BJ (cell line): ENCODE data around the gene CLEC1B. TPM values are rescaled to one million over a fixed set of nuclear protein-coding genes. Genes with fewer than 3 reads are reported as not detected.

ENCODE experiments used
- CTCF ChIA-PET: fragments of 350-600 bp; formaldehyde crosslinking; extraction: SDS; loops from one replicate; lab custom pipeline; 2021; ENCODE audit warnings: antibody characterized with exemption, inconsistent platforms; lab: Yijun Ruan, JAX
- POLR2A ChIA-PET: fragments of 300-600 bp; sonication (Branson Sonifier 250); formaldehyde crosslinking; extraction: SDS; loops from one replicate; lab custom pipeline; 2021; ENCODE audit warnings: antibody characterized with exemption; lab: Charles Lee
- DNase-seq: peaks from one replicate; pipeline ENCODE4 v3.0.0-alpha.2; 2011; ENCODE audit warnings: low read depth
- H3K27me3 ChIP-seq: 2 replicates; pipeline ENCODE4 v1.6.0; 2011; ENCODE audit warnings: low read length; ENCODE audit not compliant: control insufficient read depth, insufficient read depth
- H3K36me3 ChIP-seq: 2 replicates; pipeline ENCODE4 v1.5.1; 2011; ENCODE audit warnings: low read length; ENCODE audit not compliant: control insufficient read depth, insufficient read depth
- H3K4me3 ChIP-seq: 2 replicates; pipeline ENCODE4 v1.5.1; 2011; ENCODE audit warnings: low read depth, mild to moderate bottlenecking, control low read depth, low read length
- polyA minus RNA-seq: library from RNA; depleted of rRNA, polyadenylated mRNA; stranded (reverse); fragments of >200 nt; gene quantifications from 2 replicates; pipeline ENCODE4 v1.2.3, GENCODE V29; 2011; rRNA and poly(A)+ RNA removed
- polyA plus RNA-seq: library from polyadenylated mRNA; depleted of rRNA; stranded (reverse); fragments of >200 nt; gene quantifications from 2 replicates; pipeline ENCODE4 v1.2.3, GENCODE V29; 2011; rRNA removed
- TF ChIP-seq, protein P1 (sequence below): IDR thresholded peaks from 2 replicates; pipeline ENCODE4 v1.5.1; 2011; ENCODE audit warnings: low read depth, mild to moderate bottlenecking, control low read depth, inconsistent platforms, low read length, moderate library complexity; ENCODE audit not compliant: insufficient read depth

CLEC1B gene
- polyA plus RNA-seq (not detected in 2 replicates), polyA minus RNA-seq (not detected in 2 replicates)

DNA sequence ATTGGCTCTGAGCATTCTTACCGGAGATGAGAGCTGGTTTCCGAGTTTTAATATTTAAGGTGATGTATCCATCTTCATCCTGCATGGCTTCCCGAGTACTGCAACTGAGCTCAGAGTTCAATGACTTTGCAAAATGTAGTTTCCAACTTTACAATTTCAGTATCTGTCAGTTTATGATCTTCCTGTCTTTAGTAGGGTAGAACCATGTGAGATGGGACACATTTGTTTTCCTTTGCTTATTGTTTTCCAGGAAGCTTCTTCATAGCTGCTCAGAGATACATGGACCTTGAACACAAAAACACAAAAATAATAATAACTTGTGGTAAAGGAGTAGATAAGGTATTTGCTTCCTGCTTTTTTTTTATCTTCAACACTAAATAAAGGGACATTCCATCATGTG lies at the start of gene CLEC1B:
TSS of gene CLEC1B (minus strand) at position 106 of the 400 bp plus-strand sequence. CDS start at position 85, 21 bp downstream.
- H3K4me3 ChIP-seq, result no peak within 1 kb of the TSS
- DNase-seq, result no peak
- TF ChIP-seq, protein P1, sequence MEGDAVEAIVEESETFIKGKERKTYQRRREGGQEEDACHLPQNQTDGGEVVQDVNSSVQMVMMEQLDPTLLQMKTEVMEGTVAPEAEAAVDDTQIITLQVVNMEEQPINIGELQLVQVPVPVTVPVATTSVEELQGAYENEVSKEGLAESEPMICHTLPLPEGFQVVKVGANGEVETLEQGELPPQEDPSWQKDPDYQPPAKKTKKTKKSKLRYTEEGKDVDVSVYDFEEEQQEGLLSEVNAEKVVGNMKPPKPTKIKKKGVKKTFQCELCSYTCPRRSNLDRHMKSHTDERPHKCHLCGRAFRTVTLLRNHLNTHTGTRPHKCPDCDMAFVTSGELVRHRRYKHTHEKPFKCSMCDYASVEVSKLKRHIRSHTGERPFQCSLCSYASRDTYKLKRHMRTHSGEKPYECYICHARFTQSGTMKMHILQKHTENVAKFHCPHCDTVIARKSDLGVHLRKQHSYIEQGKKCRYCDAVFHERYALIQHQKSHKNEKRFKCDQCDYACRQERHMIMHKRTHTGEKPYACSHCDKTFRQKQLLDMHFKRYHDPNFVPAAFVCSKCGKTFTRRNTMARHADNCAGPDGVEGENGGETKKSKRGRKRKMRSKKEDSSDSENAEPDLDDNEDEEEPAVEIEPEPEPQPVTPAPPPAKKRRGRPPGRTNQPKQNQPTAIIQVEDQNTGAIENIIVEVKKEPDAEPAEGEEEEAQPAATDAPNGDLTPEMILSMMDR, result no peak
- CTCF ChIA-PET, result interaction anchor here (0.8 to 2.4 kb wide), 5 partner anchors 11 to 185 kb away, joined by 3 to 11 read pairs (median 3); partner anchors contain the start of gene CLEC12B
- peaks cover 4% of the 10 kb centered on the region for H3K27me3 ChIP-seq
- POLR2A ChIA-PET, result no interaction called here
- H3K36me3 ChIP-seq, result no peaks in the 10 kb centered on the region

DNA sequence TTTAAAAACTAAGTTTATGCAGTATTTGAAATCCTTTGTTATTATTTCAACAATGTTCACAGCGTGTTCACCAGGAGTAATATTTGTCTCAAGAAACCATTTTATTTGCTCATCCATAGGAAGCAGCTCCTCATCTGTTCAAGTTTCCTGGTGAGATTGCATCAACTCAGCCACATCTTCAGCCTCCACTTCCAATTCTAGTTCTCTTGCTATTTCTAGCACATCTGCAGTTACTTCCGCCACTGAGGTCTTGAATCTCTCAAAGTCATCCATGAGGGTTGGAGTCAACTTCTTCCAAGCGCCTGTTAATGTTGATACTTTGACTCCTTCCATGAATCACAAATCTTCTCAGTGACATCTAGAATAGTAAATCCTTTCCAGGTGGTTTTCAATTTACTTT lies 49.6 kb upstream of the CLEC1B start:
- ChIA-PET POLR2A (interaction anchor here (0.7 kb wide), 1 partner anchor 248 kb away, joined by 5 read pairs; no protein-coding TSS in a partner anchor), CTCF (interaction anchor here (1.0 kb wide), 1 partner anchor 91 kb away, joined by 3 read pairs; no protein-coding TSS in a partner anchor)
- Histone ChIP-seq H3K4me3 (no peak overlapping the region), H3K36me3 (no peaks in the 10 kb centered on the region), H3K27me3 (no peaks in the 10 kb centered on the region)
- TF ChIP-seq, protein P1, result no peak
- no peak for DNase-seq

DNA sequence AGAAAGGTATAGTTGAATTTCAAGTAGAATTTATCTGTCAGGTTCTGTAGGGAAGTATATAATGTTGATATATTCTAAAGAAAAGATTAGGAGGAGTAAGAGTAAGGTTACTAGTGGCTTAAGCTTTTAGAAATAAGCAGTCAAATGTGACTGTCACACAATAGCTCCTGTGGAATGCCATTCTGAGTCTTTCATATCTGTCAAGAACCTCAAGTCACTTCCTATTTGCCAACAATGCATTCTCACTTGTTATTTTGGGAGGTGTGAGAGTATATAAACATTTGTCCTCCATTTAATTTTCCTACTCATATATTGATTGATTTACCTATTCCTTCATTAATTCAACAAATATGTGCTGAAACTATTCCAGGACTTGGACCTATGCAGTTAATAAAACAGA lies 43.2 kb upstream of the CLEC1B start:
- POLR2A ChIA-PET, result no interaction called here
- no peaks in the 10 kb centered on the region for H3K27me3 ChIP-seq
- H3K4me3 ChIP-seq, result no peak overlapping the region
- DNase-seq, result no peak
- H3K36me3 ChIP-seq, result no peaks in the 10 kb centered on the region
- CTCF ChIA-PET, result interaction anchor here (2.5 kb wide), 1 partner anchor 98 kb away, joined by 7 read pairs; no protein-coding TSS in a partner anchor
- TF ChIP-seq, protein P1, result no peak

- Histone ChIP-seq H3K36me3 (no peaks in the 10 kb centered on the region), H3K4me3 (no peak overlapping the region), H3K27me3 (no peaks in the 10 kb centered on the region)
- no peak for DNase-seq
- ChIA-PET POLR2A (no interaction called here), CTCF (interaction anchor here (0.6 to 6.9 kb wide), 11 partner anchors 68 to 312 kb away, joined by 3 to 73 read pairs (median 4); partner anchors contain the start of gene CLEC7A)
- TF ChIP-seq, protein P1, result peak; percentile 50
These were observed 35.0 kb upstream of the CLEC1B start for GRCh38 chr12:10033783-10034545.

DNA sequence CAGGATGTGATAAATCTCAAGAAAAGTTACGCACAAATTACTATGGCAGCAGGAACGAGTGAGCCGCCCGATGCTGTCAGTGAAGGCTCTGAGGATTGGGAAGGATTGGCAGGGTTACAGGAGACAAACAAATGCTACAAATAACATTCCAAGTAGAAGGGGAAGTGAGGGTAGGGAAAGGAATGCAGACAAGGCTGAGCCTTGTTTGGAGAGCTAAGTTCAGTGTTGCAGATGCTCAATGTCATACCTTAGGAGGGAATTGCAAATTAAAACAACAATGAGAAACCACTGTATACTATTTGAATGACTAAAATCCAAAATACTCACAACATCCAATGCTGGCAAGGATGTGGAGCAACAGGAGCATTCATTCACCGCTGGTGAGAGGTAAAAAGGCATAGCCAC lies 32.9 kb upstream of the CLEC1B start:
- Histone ChIP-seq H3K4me3 (no peak overlapping the region), H3K27me3 (no peaks in the 10 kb centered on the region), H3K36me3 (no peaks in the 10 kb centered on the region)
- TF ChIP-seq, protein P1, result no peak
- ChIA-PET CTCF (interaction anchor here (0.5 to 3.8 kb wide), 4 partner anchors 84 to 121 kb away, joined by 3 to 18 read pairs (median 4); no protein-coding TSS in a partner anchor), POLR2A (interaction anchor here (0.6 kb wide), 1 partner anchor 333 kb away, joined by 7 read pairs; no protein-coding TSS in a partner anchor)
- peak; percentile 71 for DNase-seq
